HCT116 (cell line): ENCODE results near the gene MTUS2. TPM values are rescaled to one million over a fixed set of nuclear protein-coding genes. Genes with fewer than 3 reads are reported as not detected.

ENCODE experiments used
- ATAC-seq: fragments of 200-7000 bp; cut with Tn5 transposase; 2 replicates; pipeline ENCODE4 v1.9.1; 2020; ENCODE audit warnings: mild to moderate bottlenecking, moderate library complexity
- BruUV-seq: library from RNA; stranded (reverse); fragments of 400-500 nt; replicated peaks from 2 replicates; lab custom pipeline; 2021; lab: Mats Ljungman, UMichigan
- CTCF ChIA-PET: fragments of 300-600 bp; sonication (Branson Sonifier 250); formaldehyde crosslinking; loops from one replicate; lab custom pipeline; 2021; ENCODE audit warnings: antibody characterized with exemption; lab: Charles Lee
- POLR2A ChIA-PET: fragments of 300-600, 350-600 bp; sonication (Branson Sonifier 250); formaldehyde crosslinking; loops from one replicate; lab custom pipeline; 2021; ENCODE audit warnings: antibody characterized with exemption; lab: Charles Lee
- RAD21 ChIA-PET, 2 experiments: fragments of 300-600 bp; sonication (Branson Sonifier 250); formaldehyde crosslinking; loops; one replicate each; lab custom pipeline; 2023; ENCODE audit warnings: low total read pairs in 2 of 2; ENCODE audit not compliant: uncharacterized antibody in 2 of 2, unreplicated experiment in 2 of 2, low non-redundant PET in 1 of 2; lab: Charles Lee
- DNase-seq: peaks from one replicate; pipeline ENCODE4 v3.0.0-alpha.2; 2010; ENCODE audit warnings: low read depth, low spot score
- H2AFZ ChIP-seq: fragments of 200-600 bp; shearing (Covaris generic), sonication (generic); 2 replicates; pipeline ENCODE4 v1.6.1; 2017; ENCODE audit warnings: low read depth, mixed run types, mixed read lengths, antibody characterized with exemption, low read length; ENCODE audit not compliant: poor library complexity, severe bottlenecking
- H3K27ac ChIP-seq: 2 replicates; pipeline ENCODE4 v1.5.1; 2012; ENCODE audit warnings: low read depth, low read length
- H3K27me3 ChIP-seq: fragments of 200-600 bp; sonication (generic); 2 replicates; pipeline ENCODE4 v1.6.1; 2016; ENCODE audit warnings: mixed run types, low read length, mixed read lengths; ENCODE audit not compliant: insufficient read depth
- H3K36me3 ChIP-seq, 2 experiments: fragments of 200-500 bp in 1 of 2; fragments of 200-600 bp in 1 of 2; sonication (Bioruptor generic) in 1 of 2; sonication (generic) in 1 of 2; 2 replicates each; pipeline versions ENCODE4 v1.5.1 to v1.6.1; 2014 to 2016; ENCODE audit warnings: low read length in 2 of 2, inconsistent platforms in 1 of 2, mixed read lengths in 1 of 2, mixed run types in 1 of 2; ENCODE audit not compliant: insufficient read depth in 2 of 2, control insufficient read depth in 1 of 2
- H3K4me1 ChIP-seq, 2 experiments: fragments of 200-600 bp in 1 of 2; sonication (generic) in 1 of 2; 2 replicates each; pipeline versions ENCODE4 v1.5.1 to v1.6.1; 2012 to 2017; ENCODE audit warnings: low read length in 2 of 2, inconsistent platforms in 1 of 2, mild to moderate bottlenecking in 1 of 2, mixed read lengths in 1 of 2, mixed run types in 1 of 2, moderate library complexity in 1 of 2; ENCODE audit not compliant: insufficient read depth in 2 of 2, control insufficient read depth in 1 of 2
- H3K4me2 ChIP-seq: fragments of 200-600 bp; sonication (generic); 2 replicates; pipeline ENCODE4 v1.6.1; 2017; ENCODE audit warnings: mixed run types, low read length, mixed read lengths
- H3K4me3 ChIP-seq, 2 experiments: fragments of 200-600 bp in 1 of 2; sonication (generic) in 1 of 2; replicated peaks in 1 of 2; 2 replicates each; pipeline ENCODE4 v1.5.1; 2011 to 2016; ENCODE audit warnings: low read length in 2 of 2, control low read depth in 1 of 2, low read depth in 1 of 2, mild to moderate bottlenecking in 1 of 2, mixed read lengths in 1 of 2, mixed run types in 1 of 2
- H3K79me2 ChIP-seq: fragments of 200-600 bp; sonication (generic); 2 replicates; pipeline ENCODE4 v1.6.1; 2017; ENCODE audit warnings: mild to moderate bottlenecking, mixed run types, low read length, moderate library complexity, mixed read lengths; ENCODE audit not compliant: insufficient read depth
- H3K9ac ChIP-seq: fragments of 200-600 bp; sonication (generic); 2 replicates; pipeline ENCODE4 v1.6.1; 2016; ENCODE audit warnings: low read length, mixed read lengths
- H3K9me2 ChIP-seq: fragments of 200-600 bp; sonication (generic), shearing (Covaris generic); 2 replicates; pipeline ENCODE4 v1.6.1; 2017; ENCODE audit warnings: mixed run types, mild to moderate bottlenecking, moderate library complexity; ENCODE audit not compliant: insufficient read depth
- H3K9me3 ChIP-seq, 2 experiments: fragments of 200-500 bp in 1 of 2; fragments of 200-600 bp in 1 of 2; sonication (Bioruptor generic) in 1 of 2; sonication (generic) in 1 of 2; 2 replicates each; pipeline ENCODE4 v1.6.1; 2014 to 2017; ENCODE audit warnings: low read length in 2 of 2, mixed read lengths in 2 of 2, inconsistent platforms in 1 of 2, low read depth in 1 of 2, mild to moderate bottlenecking in 1 of 2, mixed run types in 1 of 2, moderate library complexity in 1 of 2; ENCODE audit not compliant: control insufficient read depth in 1 of 2, insufficient read depth in 1 of 2
- H4K20me1 ChIP-seq: fragments of 200-600 bp; sonication (generic), shearing (Covaris generic); 2 replicates; pipeline ENCODE4 v1.6.1; 2017; ENCODE audit warnings: mixed run types, mild to moderate bottlenecking, moderate library complexity; ENCODE audit not compliant: insufficient read depth
- CBX3 ChIP-seq: IDR thresholded peaks from 2 replicates; pipeline ENCODE4 v1.6.1; 2012; ENCODE audit warnings: low read depth
- CEBPB ChIP-seq: IDR thresholded peaks from 2 replicates; pipeline ENCODE4 v1.6.1; 2012; ENCODE audit warnings: low read depth
- EGR1 ChIP-seq: IDR thresholded peaks from 2 replicates; pipeline ENCODE4 v1.6.1; 2012; ENCODE audit warnings: low read depth
- ELF1 ChIP-seq: IDR thresholded peaks from 2 replicates; pipeline ENCODE4 v1.6.1; 2012; ENCODE audit warnings: low read depth, borderline replicate concordance
- EZH2 ChIP-seq: fragments of 200-600 bp; sonication (generic); IDR thresholded peaks from 2 replicates; pipeline ENCODE4 v1.6.1; 2017; ENCODE audit warnings: antibody characterized with exemption, mixed run types
- EZH2phosphoT487 ChIP-seq: fragments of 200-600 bp; IDR thresholded peaks from 2 replicates; pipeline ENCODE4 v1.6.1; 2018; ENCODE audit warnings: antibody characterized with exemption, borderline replicate concordance
- JUND ChIP-seq: IDR thresholded peaks from 2 replicates; pipeline ENCODE4 v1.6.1; 2012
- POLR2A ChIP-seq: IDR thresholded peaks from 2 replicates; pipeline ENCODE4 v1.7.0; 2011; ENCODE audit warnings: borderline replicate concordance; ENCODE audit not compliant: insufficient read depth, insufficient read length; ENCODE audit errors: extremely low read depth
- POLR2AphosphoS5 ChIP-seq: IDR thresholded peaks from 2 replicates; pipeline ENCODE4 v1.6.1; 2011; ENCODE audit warnings: mild to moderate bottlenecking, low read depth, low read length, moderate library complexity
- SIN3A ChIP-seq: IDR thresholded peaks from 2 replicates; pipeline ENCODE4 v1.6.1; 2012; ENCODE audit warnings: low read depth
- SP1 ChIP-seq: IDR thresholded peaks from 2 replicates; pipeline ENCODE4 v1.6.1; 2012; ENCODE audit warnings: low read depth
- SRF ChIP-seq: IDR thresholded peaks from 2 replicates; pipeline ENCODE4 v1.6.1; 2012; ENCODE audit warnings: low read depth
- TCF7L2 ChIP-seq: IDR thresholded peaks from 2 replicates; pipeline ENCODE4 v1.7.0; 2011; ENCODE audit warnings: borderline replicate concordance, inconsistent platforms; ENCODE audit not compliant: insufficient read depth, insufficient read length; ENCODE audit errors: extremely low read depth
- YY1 ChIP-seq: IDR thresholded peaks from 2 replicates; pipeline ENCODE4 v1.6.1; 2011; ENCODE audit warnings: low read length, low read depth, moderate library complexity, mild to moderate bottlenecking; ENCODE audit not compliant: insufficient replicate concordance; ENCODE audit errors: extremely low read depth
- ZFX ChIP-seq: fragments of 450-650 bp; IDR thresholded peaks from 2 replicates; pipeline ENCODE4 v1.6.1; 2017
- ZNF274 ChIP-seq: fragments of 200-500 bp; sonication (Bioruptor generic); IDR thresholded peaks from 2 replicates; pipeline ENCODE4 v1.6.1; 2014; ENCODE audit warnings: mild to moderate bottlenecking, low read depth, low read length, inconsistent platforms
- intact Hi-C: fragments of 100-400 bp; cut with micrococcal nuclease; formaldehyde crosslinking; loops from 2 replicates; pipeline ENCODE4 v1.10.0; 2022
- total RNA-seq: library from RNA; stranded (reverse); gene quantifications from one replicate; pipeline ENCODE4 v1.2.1, GENCODE V29; 2021; ENCODE audit not compliant: unreplicated experiment
- TF ChIP-seq, protein P1 (sequence below): IDR thresholded peaks from 2 replicates; pipeline ENCODE4 v1.6.1; 2012
- TF ChIP-seq, protein P2 (sequence below), 3 experiments: fragments of 200-600 bp in 1 of 3; sonication (generic) in 1 of 3; IDR thresholded peaks in 2 of 3; conservative IDR thresholded peaks in 1 of 3; 2 replicates each; pipeline ENCODE4 v1.5.1; 2012 to 2017; ENCODE audit warnings: low read depth in 2 of 3, low read length in 2 of 3, antibody characterized with exemption in 1 of 3, borderline replicate concordance in 1 of 3, control low read depth in 1 of 3, mild to moderate bottlenecking in 1 of 3, mixed read lengths in 1 of 3, mixed run types in 1 of 3, moderate library complexity in 1 of 3; ENCODE audit not compliant: insufficient read depth in 1 of 3
- TF ChIP-seq, protein P3 (sequence below): IDR thresholded peaks from 2 replicates; pipeline ENCODE4 v1.6.1; 2012; ENCODE audit warnings: low read depth

The MTUS2 gene
- total RNA-seq, 1 experiment from 2014 or later: 0.02 TPM

DNA sequence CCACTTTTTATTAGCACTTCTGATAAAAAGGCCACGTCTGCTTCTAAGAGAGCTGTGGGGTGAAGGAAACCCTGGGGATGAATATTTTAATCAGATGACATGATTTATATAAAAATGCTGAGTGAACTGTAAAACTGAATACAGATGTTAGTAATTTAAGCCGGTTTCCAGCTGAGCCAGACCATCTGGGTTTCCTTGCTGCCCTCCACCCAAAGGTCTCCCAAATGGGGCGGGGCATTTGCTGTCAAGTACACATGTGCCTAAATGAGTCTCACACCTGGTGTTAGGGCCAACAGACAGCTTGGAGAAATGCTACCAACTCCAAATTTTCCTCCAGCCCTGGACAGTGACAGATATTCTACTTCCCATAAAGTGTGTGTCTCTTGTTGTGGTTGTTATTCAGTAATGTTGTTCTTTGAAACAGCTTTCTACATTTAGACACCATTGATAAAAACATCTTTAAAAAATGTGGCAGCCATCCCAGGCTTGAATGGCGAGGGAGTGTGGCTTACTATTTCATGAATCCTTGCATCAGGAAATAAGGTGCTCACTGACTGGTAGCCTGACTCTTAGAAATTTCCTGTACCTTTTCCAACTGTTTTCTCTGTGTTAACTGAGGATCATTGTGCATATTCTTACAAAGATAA, 350.4 kb downstream of the MTUS2 start:
- ATAC-seq (no peak), DNase-seq (no peak)
- ChIA-PET POLR2A (no interaction called here), CTCF (no interaction called here), RAD21 (no interaction called here)
- TF ChIP-seq POLR2A: no peak
- TF ChIP-seq EGR1: no peak
- no peak for TF ChIP-seq ELF1
- TF ChIP-seq, protein P1, sequence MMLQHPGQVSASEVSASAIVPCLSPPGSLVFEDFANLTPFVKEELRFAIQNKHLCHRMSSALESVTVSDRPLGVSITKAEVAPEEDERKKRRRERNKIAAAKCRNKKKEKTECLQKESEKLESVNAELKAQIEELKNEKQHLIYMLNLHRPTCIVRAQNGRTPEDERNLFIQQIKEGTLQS: no peak
- no peak for TF ChIP-seq EZH2phosphoT487
- TF ChIP-seq, protein P2, sequence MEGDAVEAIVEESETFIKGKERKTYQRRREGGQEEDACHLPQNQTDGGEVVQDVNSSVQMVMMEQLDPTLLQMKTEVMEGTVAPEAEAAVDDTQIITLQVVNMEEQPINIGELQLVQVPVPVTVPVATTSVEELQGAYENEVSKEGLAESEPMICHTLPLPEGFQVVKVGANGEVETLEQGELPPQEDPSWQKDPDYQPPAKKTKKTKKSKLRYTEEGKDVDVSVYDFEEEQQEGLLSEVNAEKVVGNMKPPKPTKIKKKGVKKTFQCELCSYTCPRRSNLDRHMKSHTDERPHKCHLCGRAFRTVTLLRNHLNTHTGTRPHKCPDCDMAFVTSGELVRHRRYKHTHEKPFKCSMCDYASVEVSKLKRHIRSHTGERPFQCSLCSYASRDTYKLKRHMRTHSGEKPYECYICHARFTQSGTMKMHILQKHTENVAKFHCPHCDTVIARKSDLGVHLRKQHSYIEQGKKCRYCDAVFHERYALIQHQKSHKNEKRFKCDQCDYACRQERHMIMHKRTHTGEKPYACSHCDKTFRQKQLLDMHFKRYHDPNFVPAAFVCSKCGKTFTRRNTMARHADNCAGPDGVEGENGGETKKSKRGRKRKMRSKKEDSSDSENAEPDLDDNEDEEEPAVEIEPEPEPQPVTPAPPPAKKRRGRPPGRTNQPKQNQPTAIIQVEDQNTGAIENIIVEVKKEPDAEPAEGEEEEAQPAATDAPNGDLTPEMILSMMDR (IDR thresholded peaks at IDR 0.05 in 2 of 3, conservative IDR thresholded peaks at IDR 0.05 in 1 of 3; ENCODE audit: borderline replicate concordance in 1 of 3, insufficient read depth in 1 of 3, low read depth in 2 of 3, low read length in 2 of 3): no peak
- no peak for TF ChIP-seq POLR2AphosphoS5
- TF ChIP-seq CBX3: no peak
- no peak for TF ChIP-seq JUND
- TF ChIP-seq ZFX: no peak
- TF ChIP-seq ZNF274: no peak
- no peak for TF ChIP-seq SRF
- no peak for TF ChIP-seq CEBPB
- TF ChIP-seq SIN3A: no peak
- TF ChIP-seq SP1: no peak
- TF ChIP-seq, protein P3, sequence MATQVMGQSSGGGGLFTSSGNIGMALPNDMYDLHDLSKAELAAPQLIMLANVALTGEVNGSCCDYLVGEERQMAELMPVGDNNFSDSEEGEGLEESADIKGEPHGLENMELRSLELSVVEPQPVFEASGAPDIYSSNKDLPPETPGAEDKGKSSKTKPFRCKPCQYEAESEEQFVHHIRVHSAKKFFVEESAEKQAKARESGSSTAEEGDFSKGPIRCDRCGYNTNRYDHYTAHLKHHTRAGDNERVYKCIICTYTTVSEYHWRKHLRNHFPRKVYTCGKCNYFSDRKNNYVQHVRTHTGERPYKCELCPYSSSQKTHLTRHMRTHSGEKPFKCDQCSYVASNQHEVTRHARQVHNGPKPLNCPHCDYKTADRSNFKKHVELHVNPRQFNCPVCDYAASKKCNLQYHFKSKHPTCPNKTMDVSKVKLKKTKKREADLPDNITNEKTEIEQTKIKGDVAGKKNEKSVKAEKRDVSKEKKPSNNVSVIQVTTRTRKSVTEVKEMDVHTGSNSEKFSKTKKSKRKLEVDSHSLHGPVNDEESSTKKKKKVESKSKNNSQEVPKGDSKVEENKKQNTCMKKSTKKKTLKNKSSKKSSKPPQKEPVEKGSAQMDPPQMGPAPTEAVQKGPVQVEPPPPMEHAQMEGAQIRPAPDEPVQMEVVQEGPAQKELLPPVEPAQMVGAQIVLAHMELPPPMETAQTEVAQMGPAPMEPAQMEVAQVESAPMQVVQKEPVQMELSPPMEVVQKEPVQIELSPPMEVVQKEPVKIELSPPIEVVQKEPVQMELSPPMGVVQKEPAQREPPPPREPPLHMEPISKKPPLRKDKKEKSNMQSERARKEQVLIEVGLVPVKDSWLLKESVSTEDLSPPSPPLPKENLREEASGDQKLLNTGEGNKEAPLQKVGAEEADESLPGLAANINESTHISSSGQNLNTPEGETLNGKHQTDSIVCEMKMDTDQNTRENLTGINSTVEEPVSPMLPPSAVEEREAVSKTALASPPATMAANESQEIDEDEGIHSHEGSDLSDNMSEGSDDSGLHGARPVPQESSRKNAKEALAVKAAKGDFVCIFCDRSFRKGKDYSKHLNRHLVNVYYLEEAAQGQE: no peak
- no peak for TF ChIP-seq YY1
- no peak for TF ChIP-seq EZH2
- no peak for TF ChIP-seq TCF7L2
- H3K9ac ChIP-seq: no peak overlapping the region
- no TSS peak for BruUV-seq
- no peak overlapping the region for H3K27ac ChIP-seq
- no peaks in the 10 kb centered on the region for H3K9me2 ChIP-seq
- no peak overlapping the region for H2AFZ ChIP-seq
- H3K36me3 ChIP-seq: no peaks in the 10 kb centered on the region
- no peak overlapping the region for H3K4me2 ChIP-seq
- H3K9me3 ChIP-seq: no peaks in the 10 kb centered on the region
- no peak overlapping the region for H3K4me3 ChIP-seq
- no peaks in the 10 kb centered on the region for H3K4me1 ChIP-seq
- H3K79me2 ChIP-seq: no peaks in the 10 kb centered on the region
- intact Hi-C loops: no loop called here
- H4K20me1 ChIP-seq: no peaks in the 10 kb centered on the region
- H3K27me3 ChIP-seq: peaks cover 15% of the 10 kb centered on the region; the same call in 1 of the 2 replicates
